Left ventricle myocardium superior (tissue), 1 donor: Measurements from ENCODE around the gene BCORL1. TPM values are rescaled to one million over a fixed set of nuclear protein-coding genes. Genes with fewer than 3 reads are reported as not detected.

Experiments
- ATAC-seq: fragments of 200-7000 bp; cut with Tn5 transposase; one replicate; pipeline ENCODE4 v1.9.1; 2020; ENCODE audit warnings: mild to moderate bottlenecking, moderate library complexity
- DNase-seq: peaks from one replicate; pipeline ENCODE4 v3.0.0-alpha.2; 2020
- intact Hi-C: fragments of 100-400 bp; cut with micrococcal nuclease; formaldehyde crosslinking; loops from one replicate; pipeline ENCODE4 v1.11.0; 2022
- total RNA-seq: library from RNA; stranded (reverse); fragmentation: NEBNext Ultra II Directional; extraction: Animal tissue kit (Norgen Biotek cat#: 25700); gene quantifications from one replicate; pipeline ENCODE4 v1.2.1, GENCODE V29; 2021
- donor health status: DM: no; HTN: yes; CAD: no; lungs with severe emphysema.

BCORL1 gene
- total RNA-seq, 1 donor from 2014 or later, result 12.4 TPM

DNA sequence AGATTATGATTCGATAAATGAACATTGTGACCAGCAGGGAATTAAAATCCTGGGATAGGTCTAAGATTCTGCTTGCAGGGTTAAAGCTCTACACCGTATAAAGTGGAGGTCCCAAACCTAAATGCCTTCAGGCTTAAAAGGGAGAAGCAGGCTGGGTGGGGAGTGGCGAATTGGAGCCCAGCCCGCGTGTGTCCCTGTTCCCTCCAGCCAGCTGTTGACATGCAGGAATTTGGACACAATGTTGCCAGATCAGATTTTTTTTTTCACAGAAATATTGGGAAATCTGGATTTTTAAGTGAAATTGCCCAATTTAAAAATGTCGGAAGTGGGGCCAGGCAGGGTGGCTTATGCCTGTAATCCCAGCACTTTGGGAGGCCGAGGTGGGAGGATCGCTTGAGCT lies 67.4 kb downstream of the BCORL1 start:
- ATAC-seq (peak; percentile 74), DNase-seq (peak; percentile 54)
- intact Hi-C loops, result no loop called here

DNA sequence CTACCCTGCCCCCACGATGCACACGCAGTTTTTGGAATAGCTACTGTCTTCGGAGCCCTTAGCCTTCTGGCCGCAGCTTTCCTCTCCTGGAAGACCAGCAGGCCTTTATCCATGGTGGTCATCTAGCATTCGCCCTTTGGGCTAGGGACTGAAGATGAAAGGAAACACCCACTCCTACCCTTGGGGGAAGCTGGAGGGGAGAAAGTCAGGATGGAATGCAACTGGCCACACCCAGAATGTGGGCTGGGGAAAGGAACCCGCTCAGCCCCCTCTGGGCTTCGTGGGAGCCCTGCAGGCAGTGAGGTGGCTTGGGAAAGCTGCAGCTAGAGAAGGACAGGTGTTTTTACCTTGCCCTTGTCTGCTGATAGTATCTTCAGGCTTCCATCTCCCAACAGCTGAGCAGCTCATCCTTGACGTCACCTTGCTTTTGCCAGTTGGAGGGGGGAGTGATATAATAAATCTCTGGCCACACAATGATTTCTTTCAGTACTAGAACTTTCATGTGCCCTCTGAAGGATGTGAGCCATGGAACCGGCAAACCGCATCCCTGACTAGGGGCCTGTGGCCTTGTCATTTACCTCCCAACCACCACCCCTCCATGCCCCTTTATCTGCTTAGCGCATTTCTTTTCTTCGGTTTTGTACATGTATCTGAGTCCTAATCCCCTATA lies 68.9 kb downstream of the BCORL1 start:
- intact Hi-C loops, result no loop called here
- DNase-seq, result no peak
- no peak for ATAC-seq

DNA sequence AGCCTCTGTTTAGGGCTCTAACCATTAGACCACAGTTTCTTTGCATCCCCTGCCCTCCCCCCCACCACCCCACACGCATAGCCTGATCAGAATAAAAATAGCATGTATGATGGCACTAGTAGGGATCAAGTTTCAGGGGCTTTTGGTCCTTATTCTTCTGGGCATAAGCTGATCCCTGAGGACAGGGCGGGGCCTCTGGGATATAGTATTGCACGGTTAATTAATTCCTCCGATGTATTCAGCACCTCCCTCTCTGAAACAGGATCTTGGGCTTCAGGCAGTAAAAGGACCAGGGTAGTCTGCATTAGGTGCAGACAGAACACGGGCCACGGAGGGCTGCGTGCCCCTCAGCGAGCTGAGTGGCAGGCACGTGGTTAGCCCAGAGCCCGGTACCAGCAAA lies 70.8 kb downstream of the BCORL1 start:
- intact Hi-C loops, result no loop called here

DNA sequence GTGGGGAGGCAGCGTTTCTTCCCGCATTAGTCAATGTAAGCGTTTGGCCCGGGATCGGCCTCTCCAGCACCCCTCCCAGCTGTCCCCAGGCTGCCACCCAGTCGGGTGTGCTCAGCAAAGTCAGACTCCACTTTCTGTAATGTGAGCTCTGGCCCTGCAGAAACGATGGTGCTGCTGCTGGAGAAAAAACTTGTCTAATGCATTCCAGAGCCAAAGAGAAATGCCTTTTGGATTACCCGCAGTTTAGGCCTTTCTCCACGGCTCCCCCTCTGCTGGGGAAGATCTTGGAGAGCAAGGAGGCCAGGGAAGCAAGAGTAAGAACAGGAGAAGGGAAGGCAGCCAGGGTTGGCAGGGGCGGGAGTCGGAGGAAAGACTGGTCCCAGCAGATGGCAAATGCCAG lies 72.7 kb downstream of the BCORL1 start:
- intact Hi-C loops, result no loop called here
- DNase-seq (peak; percentile 26), ATAC-seq (peak; percentile 69)

More for the DNA sequence above, 70.8 kb downstream of the BCORL1 start:
- ATAC-seq (no peak), DNase-seq (no peak)

DNA sequence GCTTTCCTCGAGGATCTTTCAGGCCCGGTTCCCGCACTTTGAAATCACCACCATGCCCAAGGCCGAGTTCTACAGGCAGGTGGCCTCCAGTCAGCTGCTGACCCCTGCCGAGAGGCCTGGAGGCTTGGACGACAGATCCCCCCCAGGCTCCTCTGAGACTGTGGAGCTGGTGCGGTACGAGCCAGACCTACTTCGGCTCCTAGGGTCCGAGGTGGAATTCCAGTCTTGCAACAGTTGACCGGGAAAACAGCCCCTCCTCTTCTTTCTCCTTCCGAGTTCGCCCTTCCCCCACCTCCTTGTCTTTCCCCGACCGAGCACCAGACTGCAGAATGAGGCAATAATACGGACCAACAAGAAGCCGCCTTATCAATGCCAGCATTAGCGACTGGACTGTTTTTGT lies 73.5 kb downstream of the BCORL1 start:
- ATAC-seq (no peak), DNase-seq (no peak)
- intact Hi-C loops, result no loop called here

DNA sequence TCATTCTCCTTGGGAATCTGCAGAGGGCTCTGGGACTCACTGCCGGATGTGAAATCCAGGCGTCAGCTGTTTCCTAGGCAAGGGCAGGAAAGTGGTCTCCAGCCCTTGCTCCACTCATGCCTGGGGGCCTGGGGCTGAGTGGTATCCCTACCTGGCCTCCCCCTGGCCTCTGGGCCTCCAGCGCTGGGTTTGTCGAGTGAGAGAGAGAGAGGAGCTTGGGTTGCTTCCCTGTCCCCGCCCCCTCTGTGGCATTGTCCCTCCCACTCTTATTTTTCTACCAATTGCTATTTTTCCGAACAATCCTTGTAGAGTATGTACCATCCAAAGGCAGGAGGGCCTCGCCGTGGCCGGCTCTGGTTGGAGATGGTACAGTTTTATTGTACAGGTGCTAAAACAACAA lies 74.8 kb downstream of the BCORL1 start:
- intact Hi-C loops, result no loop called here
- no peak for DNase-seq
- ATAC-seq, result no peak

DNA sequence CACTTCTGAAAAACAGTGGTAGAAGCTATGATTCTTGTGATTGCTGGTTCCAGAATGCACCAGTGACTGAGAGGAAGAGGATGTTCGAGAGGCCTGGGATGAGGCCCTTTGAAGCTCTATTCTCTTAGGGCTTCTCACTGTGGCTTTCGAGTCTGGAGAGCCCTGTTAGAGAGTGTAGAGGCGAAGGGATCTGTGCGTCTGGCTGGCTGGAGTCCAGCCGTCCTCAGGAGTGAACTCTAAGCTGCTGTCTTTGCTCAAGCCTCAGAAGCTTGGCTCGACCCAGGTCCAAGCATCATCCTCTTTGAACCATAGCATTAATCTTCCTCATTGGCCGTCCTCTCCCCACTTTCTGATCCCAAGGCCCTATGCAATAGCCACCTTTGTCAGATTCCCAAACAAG lies 76.2 kb downstream of the BCORL1 start:
- DNase-seq, result no peak
- ATAC-seq, result no peak
- intact Hi-C loops, result no loop called here

DNA sequence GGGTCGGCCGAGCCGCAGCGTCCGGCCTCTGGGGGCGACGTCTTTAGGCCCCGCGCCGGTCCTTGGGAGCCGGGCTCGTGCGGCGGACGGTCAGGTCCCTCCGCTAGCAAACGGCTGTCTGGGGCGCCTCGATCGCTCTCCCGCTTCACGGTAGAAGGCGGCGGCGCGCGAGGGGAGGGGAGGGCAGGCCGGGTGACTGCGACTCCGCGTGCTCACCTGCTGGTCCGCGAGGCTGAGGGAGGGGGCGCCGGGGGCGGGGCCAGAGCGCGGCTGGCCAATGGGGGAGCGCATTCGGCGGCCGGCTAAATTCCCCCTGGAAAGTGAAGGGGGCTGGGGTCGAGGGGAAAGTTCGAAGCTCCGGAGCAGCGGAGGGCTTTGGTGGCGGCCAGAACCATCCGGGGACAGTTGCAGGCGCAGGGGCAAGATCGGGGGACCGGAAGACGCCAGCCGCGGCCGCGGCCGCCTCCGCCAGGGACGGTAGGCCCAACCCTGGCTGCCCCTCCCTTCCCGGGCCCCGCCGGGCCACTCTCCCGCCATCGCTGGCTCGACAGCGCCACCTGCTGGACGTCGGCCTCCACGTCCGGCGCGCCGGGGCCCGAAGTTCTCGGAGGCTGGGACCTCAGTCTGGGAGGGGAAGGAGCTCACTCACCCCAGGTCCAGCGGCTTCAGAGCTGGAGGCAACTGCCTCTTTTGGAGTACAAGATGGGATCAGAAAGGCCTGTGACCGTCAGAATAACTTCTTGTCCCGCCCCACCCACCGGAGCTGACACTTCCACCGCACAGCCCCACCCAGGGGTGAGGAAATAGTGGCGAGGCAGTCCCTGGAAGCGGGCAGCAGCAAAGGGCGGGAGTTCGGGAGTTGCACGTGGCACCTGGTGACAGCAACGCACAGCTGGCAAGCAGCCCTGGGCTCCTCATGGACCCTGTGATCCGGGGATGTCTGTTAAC lies 78.0 kb downstream of the BCORL1 start:
- peak; percentile 97 for ATAC-seq
- intact Hi-C loops, result no loop called here
- peak; percentile 89 for DNase-seq

DNA sequence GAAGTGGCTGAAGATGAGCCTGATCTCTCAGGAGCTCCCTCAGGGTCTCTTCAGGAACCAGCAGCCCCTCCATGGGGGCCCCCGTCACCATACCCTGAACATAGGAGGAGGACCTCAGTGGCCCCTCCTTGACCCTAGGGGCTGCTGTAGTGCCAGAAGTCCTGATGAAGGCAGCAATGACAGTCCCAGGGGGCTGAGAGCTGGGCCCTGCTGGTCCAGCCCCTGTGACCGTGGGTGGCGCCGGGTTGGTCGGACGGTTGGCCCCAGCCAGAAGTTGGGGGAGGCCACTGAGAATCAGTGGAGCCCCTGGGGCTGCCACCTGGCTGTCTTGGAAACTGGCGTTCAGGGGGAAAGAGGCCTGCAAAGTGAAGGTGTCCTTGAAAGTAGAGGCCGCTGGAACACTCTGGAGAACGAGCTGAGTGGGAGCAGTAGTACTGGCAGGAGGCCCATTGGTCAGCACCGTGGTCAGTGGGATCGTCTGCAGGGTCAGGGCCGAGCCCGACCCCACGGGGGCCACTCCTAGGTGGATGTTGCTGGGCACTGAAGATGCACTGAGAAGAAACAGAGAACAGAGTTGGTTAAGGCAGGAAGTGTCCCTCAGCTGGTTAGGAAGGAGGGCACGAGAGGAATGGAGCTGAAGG lies 84.7 kb downstream of the BCORL1 start:
- intact Hi-C loops, result no loop called here
- no peak for ATAC-seq

DNA sequence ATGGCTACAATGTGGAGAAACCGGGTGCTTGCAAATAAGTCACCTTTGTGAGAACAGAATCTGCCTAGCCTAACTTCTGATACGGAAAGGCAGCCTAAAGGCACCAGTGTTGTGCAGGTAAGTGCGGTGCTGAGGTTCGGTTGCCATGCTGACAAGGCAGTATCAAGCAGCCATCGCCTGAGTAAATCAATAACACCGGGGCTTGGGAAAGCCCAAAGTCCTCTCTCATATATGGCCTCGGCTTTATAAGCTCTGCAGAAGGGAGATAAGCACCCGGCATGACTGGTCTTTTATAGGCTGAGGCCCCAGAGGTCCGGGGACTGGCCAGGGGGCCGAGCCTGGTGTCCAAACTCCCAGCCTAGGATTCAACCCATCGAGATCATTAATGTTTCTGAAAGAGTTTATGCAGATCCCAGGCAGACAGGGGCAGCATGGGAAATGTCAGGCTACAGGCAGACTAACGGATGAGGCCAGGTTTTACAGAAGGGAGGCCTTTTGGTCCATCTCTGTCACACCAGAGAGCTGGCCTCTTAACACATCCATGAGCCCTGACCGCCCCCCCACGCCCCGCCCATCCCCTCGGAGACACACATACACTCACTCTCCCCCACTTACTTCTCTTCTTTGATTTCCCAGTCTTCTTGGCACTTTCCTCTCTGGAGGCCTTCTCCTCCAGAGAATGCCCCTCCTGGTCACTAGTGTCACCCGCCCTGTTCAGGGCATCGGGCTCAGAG lies 89.3 kb downstream of the BCORL1 start:
- ATAC-seq, result no peak
- DNase-seq, result no peak
- intact Hi-C loops, result no loop called here

More for the DNA sequence above, 84.7 kb downstream of the BCORL1 start:
- no peak for DNase-seq

DNA sequence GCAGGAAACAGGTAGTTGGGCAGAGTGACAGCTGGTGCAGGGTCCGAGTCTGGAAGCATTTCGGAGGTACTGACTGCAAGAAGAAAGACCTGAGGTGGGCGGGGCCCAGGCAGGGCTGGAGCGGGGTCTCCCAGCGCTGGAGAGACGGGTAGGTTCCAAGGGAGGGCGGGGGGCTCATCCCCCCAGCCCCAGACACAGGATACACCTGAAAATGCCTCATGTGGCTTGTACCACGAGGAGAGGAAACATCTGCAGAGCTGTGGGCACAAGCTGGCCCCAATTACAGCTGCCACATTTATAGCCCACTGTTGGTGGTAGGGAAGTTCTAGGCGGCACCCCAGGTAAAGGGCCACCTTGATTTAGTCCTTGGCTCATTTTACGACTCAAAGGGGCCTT lies 89.9 kb downstream of the BCORL1 start:
- intact Hi-C loops, result no loop called here
- ATAC-seq (no peak), DNase-seq (no peak)

DNA sequence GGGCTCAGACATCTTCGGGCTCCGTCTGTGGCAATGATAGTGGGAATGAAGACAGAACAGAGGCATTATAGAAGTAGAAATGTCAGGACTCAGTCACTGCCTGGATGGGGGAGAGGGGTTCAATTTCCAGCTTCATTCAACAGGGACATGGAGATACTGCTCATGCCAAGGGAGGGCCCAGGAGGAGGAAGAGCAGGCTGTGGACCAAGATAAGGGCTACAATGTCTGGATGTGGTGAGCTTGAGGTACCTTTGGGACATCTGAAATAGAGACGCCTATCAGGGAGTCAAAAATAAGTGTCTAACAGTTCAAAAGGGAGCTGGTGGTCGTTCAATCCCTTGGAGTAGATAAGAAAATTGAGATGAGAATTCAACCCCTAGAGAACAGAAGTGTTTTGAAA lies 93.3 kb downstream of the BCORL1 start:
- intact Hi-C loops, result no loop called here
- no peak for ATAC-seq
- no peak for DNase-seq

DNA sequence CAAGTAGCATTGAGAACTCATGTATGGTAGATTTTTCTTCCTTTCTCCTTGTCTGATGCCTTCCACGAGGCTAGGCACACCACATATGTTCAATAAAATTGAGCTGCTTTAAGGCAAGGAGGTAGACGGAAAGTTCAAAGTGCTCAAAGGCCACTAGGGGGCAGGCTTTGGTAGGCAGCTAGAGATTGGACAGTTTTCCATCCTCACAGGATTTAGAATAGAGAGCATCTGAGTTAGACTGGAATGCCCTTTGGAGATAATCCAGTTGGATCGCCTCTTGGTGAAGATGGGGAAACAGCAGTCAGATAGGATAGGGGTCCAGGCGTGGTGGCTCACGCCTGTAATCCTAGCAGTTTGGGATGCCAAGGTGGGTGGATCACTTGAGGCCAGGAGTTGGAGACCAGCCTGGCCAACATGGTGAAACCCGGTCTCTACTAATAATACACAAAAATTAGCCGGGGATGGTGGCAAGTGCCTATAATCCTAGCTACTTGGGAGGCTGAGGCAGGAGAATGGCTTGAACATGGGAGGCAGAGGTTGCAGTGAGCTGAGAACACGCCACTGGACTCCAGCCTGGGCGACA lies 97.5 kb downstream of the BCORL1 start:
- intact Hi-C loops, result loop anchor here (10.0 kb wide), 1 partner anchor 115 kb away; no protein-coding TSS in a partner anchor
- peak; percentile 43 for DNase-seq
- ATAC-seq, result peak; percentile 74

DNA sequence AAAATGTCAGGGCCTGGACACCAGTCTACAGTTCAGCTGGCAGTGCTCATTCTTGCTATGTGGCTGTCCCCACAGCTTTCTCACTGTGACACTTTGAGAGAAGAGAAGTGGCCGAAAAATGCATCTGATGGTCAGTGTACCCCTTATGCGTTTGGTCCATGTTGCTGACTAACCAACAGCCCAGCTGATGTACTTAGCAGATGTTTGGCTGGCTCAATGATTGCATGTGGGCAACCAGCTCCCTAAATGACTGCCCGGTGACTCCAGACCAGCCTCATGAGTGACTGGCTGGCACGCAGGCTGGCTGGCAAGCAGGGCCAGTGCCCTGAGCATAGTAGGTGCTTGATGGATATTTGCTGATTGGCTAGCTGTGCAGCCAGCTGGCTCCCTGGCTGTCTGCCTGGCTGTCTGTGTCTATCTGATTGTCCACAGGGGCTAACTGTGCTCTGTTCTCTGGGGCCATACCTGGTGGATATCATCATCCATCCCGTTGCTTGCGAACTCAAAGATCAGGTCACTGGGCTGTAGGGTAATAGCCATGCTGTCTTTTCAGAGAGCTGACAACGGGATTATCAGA lies 98.4 kb downstream of the BCORL1 start:
- ATAC-seq, result no peak

DNA sequence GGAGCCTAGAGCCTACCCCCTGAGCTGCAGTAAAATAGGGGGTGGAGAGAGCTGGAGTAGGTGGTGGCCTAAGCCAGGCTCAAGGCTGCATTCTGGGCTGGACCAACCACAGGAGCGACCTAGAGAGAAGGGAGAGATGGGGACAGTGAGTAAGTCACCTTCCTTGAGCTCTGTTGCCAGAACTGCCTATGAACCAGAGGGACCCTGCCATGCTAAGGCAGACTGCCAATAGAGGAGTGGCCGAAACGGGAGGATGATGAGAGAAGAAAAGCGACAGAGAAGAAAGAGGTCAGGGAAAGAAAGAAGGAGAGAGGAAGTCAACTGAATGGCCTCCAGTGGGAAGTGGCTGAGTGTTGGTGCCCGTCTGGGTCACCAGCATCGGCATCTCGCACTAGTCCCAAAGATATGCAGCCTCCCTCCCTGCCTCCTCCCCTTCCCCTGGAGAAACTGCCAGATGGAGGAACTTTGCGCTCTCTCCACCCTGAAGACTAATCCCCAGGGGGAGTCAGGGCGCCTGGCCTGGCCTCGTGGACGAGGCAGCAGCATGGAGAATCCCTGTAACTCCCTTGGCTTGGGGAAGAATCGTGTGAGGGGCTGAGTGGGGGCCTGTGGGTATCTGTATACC lies 99.1 kb downstream of the BCORL1 start:
- intact Hi-C loops, result loop anchor here (10.0 kb wide), 1 partner anchor 113 kb away; no protein-coding TSS in a partner anchor
- DNase-seq, result no peak
- peak; percentile 7 for ATAC-seq

More for the DNA sequence above, 98.4 kb downstream of the BCORL1 start:
- intact Hi-C loops, result loop anchor here (10.0 kb wide), 1 partner anchor 114 kb away; no protein-coding TSS in a partner anchor
- DNase-seq, result no peak

DNA sequence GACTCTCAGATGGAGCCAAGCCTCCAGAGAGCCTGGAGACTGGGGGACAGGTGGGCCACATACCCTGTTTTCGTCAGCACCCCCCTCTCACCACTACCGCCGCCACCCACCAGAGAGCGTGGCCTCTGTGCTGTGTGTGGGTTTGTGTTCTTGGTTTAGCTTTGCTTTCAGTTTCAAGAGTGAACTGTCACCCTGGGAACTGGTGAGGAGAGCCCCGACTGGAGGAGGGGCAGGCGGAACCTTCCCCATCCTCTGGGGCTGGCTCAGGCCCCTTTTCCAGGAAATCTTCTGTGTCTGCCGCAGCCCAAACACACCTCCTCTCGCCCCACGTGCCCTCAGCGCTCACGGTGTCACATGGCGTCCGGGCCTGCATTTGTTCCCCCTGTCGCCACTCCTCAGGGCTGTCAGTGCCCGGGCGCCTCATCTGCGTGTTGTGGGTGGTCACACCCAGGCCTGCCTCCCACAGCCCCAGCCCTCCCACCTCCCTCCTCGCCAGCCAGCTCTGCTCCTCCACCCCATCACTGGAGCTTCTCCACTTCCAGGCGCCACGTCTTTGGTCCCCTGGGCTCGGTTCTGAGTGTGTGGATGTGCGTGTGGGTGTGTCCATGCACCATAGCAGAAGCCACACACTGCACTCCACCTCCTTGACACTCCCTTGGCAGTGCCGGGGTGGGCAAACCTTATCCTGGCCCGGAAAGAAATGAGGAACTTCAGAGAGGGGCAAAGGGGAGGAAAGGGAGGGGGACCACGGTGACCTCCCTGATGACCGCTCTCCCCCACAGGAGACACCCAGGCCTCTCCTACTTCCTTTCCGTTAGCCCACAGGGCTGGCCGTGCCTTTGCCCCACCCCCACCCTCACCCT lies 100.0 kb downstream of the BCORL1 start:
- intact Hi-C loops, result loop anchor here (10.0 kb wide), 1 partner anchor 112 kb away; no protein-coding TSS in a partner anchor
- DNase-seq (peak; percentile 48), ATAC-seq (peak; percentile 70)

DNA sequence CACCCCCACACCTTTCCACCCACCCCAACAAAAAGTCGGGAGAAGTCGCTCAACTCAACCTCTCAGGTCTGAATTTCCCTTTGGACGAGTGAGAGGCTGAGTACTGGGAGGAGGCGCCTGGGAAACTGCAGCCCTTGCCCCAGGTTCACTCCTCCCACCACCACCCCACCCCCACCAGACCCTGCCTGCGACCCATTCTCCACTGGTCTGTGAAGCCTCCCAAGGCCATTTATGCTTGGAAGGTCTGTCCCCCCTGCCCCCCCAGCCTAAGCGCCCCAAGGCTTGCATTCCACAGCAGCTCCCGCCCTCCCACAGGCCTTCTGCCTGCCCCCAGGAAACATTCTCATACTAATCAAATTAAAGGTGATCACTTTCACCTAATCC lies 100.7 kb downstream of the BCORL1 start:
- no peak for DNase-seq
- intact Hi-C loops, result loop anchor here (10.0 kb wide), 1 partner anchor 112 kb away; no protein-coding TSS in a partner anchor
- ATAC-seq, result no peak
